Measurements from ENCODE around the gene KDM6A. TPM values are rescaled to one million over a fixed set of nuclear protein-coding genes. Genes with fewer than 3 reads are reported as not detected.
"Not testable (repeated sequence)": the region's sequence is repeated elsewhere in the genome, so short reads cannot be mapped to it uniquely, and the experiment has no call there.

KDM6A gene
- total and polyA plus RNA-seq, 9 donors, result 10.7 to 24.3 (median 13.9) TPM

GRCh38 chrX:45063319-45064095 lies 190.5 kb downstream of the KDM6A start:
- no peak overlapping the region for H3K4me3 ChIP-seq (ENCODE audit: low read length)
- H3K4me1 ChIP-seq (ENCODE audit: control insufficient read depth, insufficient read depth, low read length), result no peaks in the 10 kb centered on the region
- 100% methylated on average over 2 of the region's 11 CpGs for WGBS (ENCODE audit: insufficient coverage)
- no peaks in the 10 kb centered on the region for H3K9me3 ChIP-seq (replicated peaks; ENCODE audit: control insufficient read depth, low read depth, low read length)
- DNase-seq, result no peak
- no peak overlapping the region for H3K27ac ChIP-seq (ENCODE audit: low read length)
- no peaks in the 10 kb centered on the region for H3K27me3 ChIP-seq (ENCODE audit: control insufficient read depth, insufficient read depth, low read length)
- peaks cover 21% of the 10 kb centered on the region for H3K36me3 ChIP-seq (ENCODE audit: control insufficient read depth, insufficient read depth, low read length)

- no peaks in the 10 kb centered on the region for H3K9me3 ChIP-seq (replicated peaks; ENCODE audit: control insufficient read depth, low read depth, low read length)
- no peak for DNase-seq
- no peak overlapping the region for H3K27ac ChIP-seq (ENCODE audit: low read length)
- H3K4me1 ChIP-seq (ENCODE audit: control insufficient read depth, insufficient read depth, low read length), result no peaks in the 10 kb centered on the region
- WGBS (ENCODE audit: insufficient coverage), result no CpG with 5 or more reads among the region's 4 CpGs
- no peak overlapping the region for H3K4me3 ChIP-seq (ENCODE audit: low read length)
- H3K27me3 ChIP-seq (ENCODE audit: control insufficient read depth, insufficient read depth, low read length), result no peaks in the 10 kb centered on the region
- H3K36me3 ChIP-seq (ENCODE audit: control insufficient read depth, insufficient read depth, low read length), result peaks cover 28% of the 10 kb centered on the region
Measured at GRCh38 chrX:45068569-45068968, 195.6 kb downstream of the KDM6A start.

GRCh38 chrX:45070116-45071007 lies 197.4 kb downstream of the KDM6A start:
- no peaks in the 10 kb centered on the region for H3K27me3 ChIP-seq (ENCODE audit: control insufficient read depth, insufficient read depth, low read length)
- H3K36me3 ChIP-seq (ENCODE audit: control insufficient read depth, insufficient read depth, low read length), result peaks cover 21% of the 10 kb centered on the region
- no peak overlapping the region for H3K4me3 ChIP-seq (ENCODE audit: low read length)
- H3K9me3 ChIP-seq (replicated peaks; ENCODE audit: control insufficient read depth, low read depth, low read length), result no peaks in the 10 kb centered on the region
- no peaks in the 10 kb centered on the region for H3K4me1 ChIP-seq (ENCODE audit: control insufficient read depth, insufficient read depth, low read length)
- H3K27ac ChIP-seq (ENCODE audit: low read length), result no peak overlapping the region
- DNase-seq, result peak; percentile 54
- 50% methylated on average over 1 of the region's 2 CpGs for WGBS (ENCODE audit: insufficient coverage)

GRCh38 chrX:45073011-45073410 lies 200.0 kb downstream of the KDM6A start:
- not testable (repeated sequence) for H3K9me3 ChIP-seq (replicated peaks; ENCODE audit: control insufficient read depth, low read depth, low read length); DNase-seq; H3K4me1 ChIP-seq (ENCODE audit: control insufficient read depth, insufficient read depth, low read length); H3K4me3 ChIP-seq (ENCODE audit: low read length); H3K27me3 ChIP-seq (ENCODE audit: control insufficient read depth, insufficient read depth, low read length); H3K27ac ChIP-seq (ENCODE audit: low read length)
- H3K36me3 ChIP-seq (ENCODE audit: control insufficient read depth, insufficient read depth, low read length), result peaks cover 16% of the 10 kb centered on the region
- WGBS (ENCODE audit: insufficient coverage), result no CpG with 5 or more reads among the region's 4 CpGs

GRCh38 chrX:45077748-45078424 lies 204.9 kb downstream of the KDM6A start:
- Histone ChIP-seq H3K4me1 (ENCODE audit: control insufficient read depth, insufficient read depth, low read length) (no peaks in the 10 kb centered on the region), H3K9me3 (replicated peaks; ENCODE audit: control insufficient read depth, low read depth, low read length) (no peaks in the 10 kb centered on the region), H3K27me3 (ENCODE audit: control insufficient read depth, insufficient read depth, low read length) (no peaks in the 10 kb centered on the region), H3K36me3 (ENCODE audit: control insufficient read depth, insufficient read depth, low read length) (peaks cover under 1% of the 10 kb centered on the region), H3K27ac (ENCODE audit: low read length) (no peak overlapping the region), H3K4me3 (ENCODE audit: low read length) (no peak overlapping the region)
- WGBS (ENCODE audit: insufficient coverage), result no CpG with 5 or more reads among the region's 2 CpGs
- DNase-seq, result no peak

- peak; percentile 16 for DNase-seq
- no peak overlapping the region for H3K4me3 ChIP-seq (ENCODE audit: low read length)
- peaks cover 12% of the 10 kb centered on the region for H3K36me3 ChIP-seq (ENCODE audit: control insufficient read depth, insufficient read depth, low read length)
- no peaks in the 10 kb centered on the region for H3K9me3 ChIP-seq (replicated peaks; ENCODE audit: control insufficient read depth, low read depth, low read length)
- H3K27ac ChIP-seq (ENCODE audit: low read length), result no peak overlapping the region
- H3K4me1 ChIP-seq (ENCODE audit: control insufficient read depth, insufficient read depth, low read length), result no peaks in the 10 kb centered on the region
- H3K27me3 ChIP-seq (ENCODE audit: control insufficient read depth, insufficient read depth, low read length), result no peaks in the 10 kb centered on the region
- WGBS (ENCODE audit: insufficient coverage), result no CpG with 5 or more reads among the region's 2 CpGs
Measured at GRCh38 chrX:45083314-45083713, 210.3 kb downstream of the KDM6A start.

GRCh38 chrX:45110494-45110893 lies 237.5 kb downstream of the KDM6A start:
- peaks cover 12% of the 10 kb centered on the region for H3K36me3 ChIP-seq (ENCODE audit: control insufficient read depth, insufficient read depth, low read length)
- peak; percentile 22 for DNase-seq
- no CpG with 5 or more reads among the region's 3 CpGs for WGBS (ENCODE audit: insufficient coverage)

GRCh38 chrX:45126158-45126557 lies 253.2 kb downstream of the KDM6A start:
- no peaks in the 10 kb centered on the region for H3K36me3 ChIP-seq (ENCODE audit: control insufficient read depth, insufficient read depth, low read length)
- H3K4me3 ChIP-seq (ENCODE audit: low read length), result no peak overlapping the region
- H3K9me3 ChIP-seq (replicated peaks; ENCODE audit: control insufficient read depth, low read depth, low read length), result peaks cover 4% of the 10 kb centered on the region
- no peak overlapping the region for H3K27ac ChIP-seq (ENCODE audit: low read length)
- peaks cover 2% of the 10 kb centered on the region for H3K27me3 ChIP-seq (ENCODE audit: control insufficient read depth, insufficient read depth, low read length)
- no peaks in the 10 kb centered on the region for H3K4me1 ChIP-seq (ENCODE audit: control insufficient read depth, insufficient read depth, low read length)
- no CpG with 5 or more reads among the region's 1 CpG for WGBS (ENCODE audit: insufficient coverage)
- DNase-seq, result no peak

More at GRCh38 chrX:45110494-45110893, 237.5 kb downstream of the KDM6A start:
- no peak overlapping the region for H3K4me3 ChIP-seq (ENCODE audit: low read length)
- H3K4me1 ChIP-seq (ENCODE audit: control insufficient read depth, insufficient read depth, low read length), result no peaks in the 10 kb centered on the region
- no peaks in the 10 kb centered on the region for H3K9me3 ChIP-seq (replicated peaks; ENCODE audit: control insufficient read depth, low read depth, low read length)
- H3K27me3 ChIP-seq (ENCODE audit: control insufficient read depth, insufficient read depth, low read length), result no peaks in the 10 kb centered on the region
- no peak overlapping the region for H3K27ac ChIP-seq (ENCODE audit: low read length)

- no peaks in the 10 kb centered on the region for H3K27me3 ChIP-seq (ENCODE audit: control insufficient read depth, insufficient read depth, low read length)
- no peak for DNase-seq
- no peak overlapping the region for H3K4me3 ChIP-seq (ENCODE audit: low read length)
- no peaks in the 10 kb centered on the region for H3K4me1 ChIP-seq (ENCODE audit: control insufficient read depth, insufficient read depth, low read length)
- WGBS (ENCODE audit: insufficient coverage), result 80% methylated on average over 1 of the region's 4 CpGs
- H3K36me3 ChIP-seq (ENCODE audit: control insufficient read depth, insufficient read depth, low read length), result no peaks in the 10 kb centered on the region
- H3K9me3 ChIP-seq (replicated peaks; ENCODE audit: control insufficient read depth, low read depth, low read length), result peaks cover 4% of the 10 kb centered on the region
- no peak overlapping the region for H3K27ac ChIP-seq (ENCODE audit: low read length)
Measured at GRCh38 chrX:45128896-45129454, 256.0 kb downstream of the KDM6A start.
